ENCODE results near the gene RARRES2.

RARRES2 gene

DNA sequence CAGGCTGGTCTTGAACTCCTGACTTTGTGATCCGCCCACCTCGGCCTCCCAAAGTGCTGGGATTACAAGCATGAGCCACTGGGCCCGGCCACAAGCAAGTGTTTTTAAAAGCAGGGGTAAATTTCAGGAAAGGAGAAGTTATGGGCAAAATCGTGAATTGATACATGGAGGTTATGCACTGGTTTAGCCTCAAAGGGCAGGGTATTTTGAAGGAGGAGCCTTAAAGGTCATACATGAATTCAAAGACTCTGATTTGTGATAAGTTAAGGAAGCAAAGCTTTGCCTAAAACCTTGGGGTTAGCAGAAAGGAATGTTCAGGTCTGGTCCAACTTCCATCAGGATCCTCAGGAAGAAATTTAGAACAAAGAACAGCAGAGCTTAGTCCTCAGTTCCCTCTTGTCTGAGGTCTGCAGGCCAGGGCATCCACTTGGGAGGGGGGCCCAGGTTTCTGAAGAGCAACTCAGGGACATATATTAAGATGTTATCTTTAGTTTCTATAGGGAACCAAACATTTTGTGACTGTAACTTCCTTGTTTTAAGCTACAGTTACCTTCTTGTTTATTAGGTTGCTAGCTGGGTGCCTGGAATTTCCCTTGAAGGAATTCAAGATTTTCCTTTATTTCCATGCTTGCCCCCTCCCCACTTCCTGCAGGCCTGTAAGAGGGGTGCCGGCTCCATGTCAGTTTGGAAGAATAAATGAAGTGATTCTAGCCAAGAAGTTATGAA lies 24.4 kb upstream of the RARRES2 start:
- no peak overlapping the region for H3K4me3 ChIP-seq (ENCODE audit: low read depth, low read length)
- DNase-seq (ENCODE audit: low read depth) = no peak

- no peak overlapping the region for H3K4me3 ChIP-seq (ENCODE audit: low read depth, low read length)
- no peak for DNase-seq (ENCODE audit: low read depth)
These were observed 23.8 kb upstream of the RARRES2 start for GRCh38 chr7:150365194-150365593.

DNA sequence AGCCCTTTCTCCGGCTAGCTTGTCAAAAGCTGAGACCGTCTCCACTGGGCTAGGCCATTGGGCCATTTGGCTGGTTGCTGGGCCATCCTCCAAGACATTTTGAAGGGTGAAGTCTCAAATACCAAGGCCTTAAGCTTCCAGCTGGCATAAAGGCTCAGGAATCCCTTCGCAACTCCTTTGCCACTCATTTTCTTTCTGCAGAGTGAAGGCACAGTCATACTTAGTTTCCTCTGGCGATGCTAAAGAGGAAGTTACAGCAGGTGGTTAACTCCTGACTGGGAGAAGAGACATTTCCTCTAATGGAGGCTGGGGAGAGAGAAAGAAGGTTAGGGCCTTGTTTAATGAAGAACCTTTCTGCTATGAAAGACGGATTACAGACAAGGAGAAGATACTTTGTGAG lies 22.4 kb upstream of the RARRES2 start:
- DNase-seq (ENCODE audit: low read depth) = no peak
- no peak overlapping the region for H3K4me3 ChIP-seq (ENCODE audit: low read depth, low read length)

DNA sequence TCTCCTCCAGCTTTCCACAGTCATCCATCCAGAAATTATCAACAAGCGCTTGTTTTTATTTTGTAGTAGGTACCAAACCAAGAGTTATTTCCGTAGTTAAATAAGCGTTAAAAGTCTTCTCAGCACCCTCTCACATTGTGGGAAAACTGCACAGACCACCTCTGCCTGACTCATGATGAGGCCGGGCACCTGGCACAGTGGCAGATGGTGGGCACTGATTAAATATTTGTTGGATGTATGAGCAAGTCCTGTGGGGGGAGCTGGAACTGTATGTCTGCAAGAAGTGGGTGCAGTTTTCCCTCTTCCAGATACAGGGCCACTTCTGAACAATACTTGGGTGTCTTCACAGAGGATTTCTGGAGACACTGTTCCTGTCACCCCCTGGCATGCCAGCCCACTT lies 21.9 kb upstream of the RARRES2 start:
- DNase-seq (ENCODE audit: low read depth) = no peak
- no peak overlapping the region for H3K4me3 ChIP-seq (ENCODE audit: low read depth, low read length)

DNA sequence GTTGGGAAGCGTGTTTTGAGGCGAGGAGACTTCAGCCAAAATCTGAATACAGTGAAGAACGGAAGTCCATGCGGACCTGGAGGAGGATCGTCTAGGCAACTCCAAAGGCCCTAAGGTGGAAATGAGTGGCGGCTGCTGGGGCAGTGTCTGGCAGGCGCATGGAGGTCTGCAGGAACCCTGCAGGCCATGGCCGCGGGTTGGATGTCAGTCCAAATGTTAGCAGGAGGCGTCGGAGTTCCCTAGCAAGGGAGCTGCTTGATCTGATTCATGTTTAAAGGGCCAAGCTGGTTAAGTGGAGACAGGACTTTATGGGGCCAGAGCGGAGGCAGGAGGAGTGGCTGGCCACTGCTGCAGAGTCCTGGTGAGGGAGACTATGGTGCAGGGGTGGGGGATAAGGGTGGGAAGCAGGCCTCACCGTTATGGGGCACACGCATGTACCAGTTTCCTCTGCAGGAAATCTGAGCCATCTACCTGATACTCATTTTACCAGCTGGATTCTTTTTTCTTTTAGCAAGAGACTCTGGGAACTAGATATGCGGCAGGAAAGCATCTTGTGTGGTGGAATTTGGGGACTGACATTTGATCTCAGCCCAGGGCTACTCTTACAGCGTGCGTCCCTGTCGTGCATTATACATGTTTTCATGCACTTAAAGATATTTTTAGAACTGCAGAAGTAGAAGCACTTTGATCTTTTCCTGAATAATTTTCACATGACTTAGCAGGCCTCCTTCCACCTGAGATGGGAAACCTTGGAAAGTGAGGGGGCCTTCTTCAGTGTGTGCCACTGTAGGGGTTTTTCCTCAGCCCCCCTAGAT lies 20.6 kb upstream of the RARRES2 start:
- no peak overlapping the region for H3K4me3 ChIP-seq (ENCODE audit: low read depth, low read length)
- DNase-seq (ENCODE audit: low read depth) = no peak

DNA sequence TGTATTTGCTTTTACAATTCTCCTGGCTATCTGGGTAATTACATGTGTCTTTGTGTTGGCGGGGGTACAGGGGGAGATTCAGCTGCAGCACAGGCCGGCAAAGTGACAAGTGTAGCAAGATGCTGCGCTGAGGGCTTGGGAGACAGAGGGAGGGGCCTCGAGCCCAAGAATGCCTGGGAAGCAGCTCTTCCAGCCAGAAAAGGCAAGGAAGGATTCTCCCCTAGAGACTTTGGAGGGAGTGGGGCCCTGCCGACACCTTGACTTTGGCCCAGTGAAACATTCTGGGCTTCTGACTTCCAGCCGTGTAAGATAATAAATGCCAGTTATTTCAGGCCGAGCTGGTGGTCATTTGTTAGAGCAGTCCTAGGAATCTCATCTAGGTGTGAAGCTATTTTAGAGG lies 20.0 kb upstream of the RARRES2 start:
- no peak for DNase-seq (ENCODE audit: low read depth)
- H3K4me3 ChIP-seq (ENCODE audit: low read depth, low read length) = no peak overlapping the region

DNA sequence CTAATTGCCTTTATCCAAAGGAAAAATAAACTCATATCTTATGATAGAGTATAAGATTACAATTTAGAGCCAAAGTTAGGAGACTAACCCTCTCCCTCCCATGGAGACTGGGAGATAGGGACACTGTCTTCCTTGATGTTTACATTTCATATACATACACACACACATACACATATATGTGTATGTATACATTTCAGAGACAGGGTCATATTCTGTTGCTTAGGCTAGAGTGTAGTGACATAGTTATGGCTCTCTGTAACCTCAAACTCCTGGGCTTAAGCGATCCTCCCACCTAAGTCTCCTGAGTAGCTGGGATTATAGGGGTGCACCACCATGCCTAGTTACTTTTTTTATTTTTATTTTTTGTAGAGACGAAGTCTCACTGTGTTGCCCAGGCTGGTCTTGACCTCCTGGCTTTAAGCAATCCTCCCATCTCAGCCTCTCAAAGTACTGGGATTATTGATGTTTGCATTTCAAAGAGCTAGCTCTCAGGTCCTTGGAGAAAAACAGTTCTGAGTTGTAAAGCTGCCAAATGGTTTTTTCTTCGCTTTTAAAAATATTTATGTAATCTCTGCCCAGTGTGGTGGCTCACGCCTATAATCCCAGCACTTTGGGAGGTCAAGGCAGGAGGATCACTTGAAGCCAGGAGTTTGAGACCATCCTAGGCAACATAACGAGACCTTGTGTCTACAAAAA lies 19.1 kb upstream of the RARRES2 start:
- H3K4me3 ChIP-seq (ENCODE audit: low read depth, low read length) = no peak overlapping the region
- no peak for DNase-seq (ENCODE audit: low read depth)

DNA sequence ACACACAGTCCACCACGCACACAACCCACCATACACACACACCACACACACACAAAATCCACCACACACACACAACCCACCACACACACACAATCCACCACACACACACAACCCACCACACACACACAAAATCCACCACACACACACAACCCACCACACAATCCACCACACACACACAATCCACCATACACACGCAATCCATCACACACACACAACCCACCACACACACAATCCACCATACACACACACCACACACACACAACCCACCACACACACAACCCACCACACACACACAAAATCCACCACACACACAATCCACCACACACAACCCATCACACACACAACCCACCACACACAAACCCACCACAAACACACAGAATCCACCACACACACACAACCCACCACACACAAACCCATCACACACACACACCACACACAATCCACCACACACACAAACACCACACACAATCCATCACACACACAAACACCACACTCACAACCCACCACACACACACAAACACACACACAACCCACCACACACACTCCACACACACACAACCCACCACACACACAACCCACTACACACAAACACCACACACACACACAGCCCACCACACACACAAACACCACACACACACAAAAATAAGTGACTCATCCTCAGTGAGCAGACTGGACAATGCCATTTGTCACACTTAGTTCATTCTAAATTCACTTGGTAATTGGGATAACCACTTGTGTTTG lies 18.4 kb upstream of the RARRES2 start:
- no peak overlapping the region for H3K4me3 ChIP-seq (ENCODE audit: low read depth, low read length)
- no peak for DNase-seq (ENCODE audit: low read depth)

- no peak overlapping the region for H3K4me3 ChIP-seq (ENCODE audit: low read depth, low read length)
- no peak for DNase-seq (ENCODE audit: low read depth)
These were observed 17.7 kb upstream of the RARRES2 start for GRCh38 chr7:150358988-150359621.

DNA sequence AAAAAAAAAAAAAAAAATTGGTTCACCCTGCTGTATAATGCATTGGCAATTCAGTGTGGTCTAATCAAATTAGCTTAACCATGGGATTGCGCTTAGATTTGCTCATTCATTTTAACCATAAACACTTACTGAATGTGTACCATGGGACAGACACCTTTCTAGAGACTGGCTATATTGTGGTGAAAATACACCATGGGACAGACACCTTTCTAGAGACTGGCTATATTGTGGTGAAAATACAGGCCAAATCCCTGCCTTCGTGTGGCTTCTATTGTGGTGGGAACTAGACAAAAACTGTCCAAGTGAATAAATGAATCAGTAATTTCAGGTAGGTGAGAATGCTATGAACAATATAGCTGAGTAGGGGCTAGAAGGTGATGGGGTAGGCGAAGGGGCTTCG lies 17.0 kb upstream of the RARRES2 start:
- no peak overlapping the region for H3K4me3 ChIP-seq (ENCODE audit: low read depth, low read length)

GRCh38 chr7:150357771-150358427 lies 16.5 kb upstream of the RARRES2 start:
- no peak for DNase-seq (ENCODE audit: low read depth)
- no peak overlapping the region for H3K4me3 ChIP-seq (ENCODE audit: low read depth, low read length)

More for the DNA sequence above, 17.0 kb upstream of the RARRES2 start:
- no peak for DNase-seq (ENCODE audit: low read depth)

DNA sequence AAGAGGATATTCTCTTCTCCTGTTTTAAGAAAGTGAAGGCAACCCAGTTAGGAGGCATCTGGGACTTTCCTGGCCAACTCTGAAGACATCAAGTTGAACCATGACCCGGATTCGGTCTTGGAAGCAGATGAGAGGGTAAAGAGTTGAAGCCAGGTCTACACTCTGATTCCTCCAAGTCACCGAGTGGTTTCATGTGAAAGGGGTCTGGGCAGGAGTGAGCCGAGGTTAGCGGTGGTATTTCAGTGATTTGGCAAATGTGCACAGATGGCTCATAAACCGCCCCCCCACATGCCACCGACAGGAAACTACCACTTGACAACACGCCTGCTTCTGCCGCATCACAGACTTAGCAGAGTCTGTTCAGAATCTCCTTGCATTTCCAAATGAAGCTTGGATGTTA lies 15.8 kb upstream of the RARRES2 start:
- no peak for DNase-seq (ENCODE audit: low read depth)
- H3K4me3 ChIP-seq (ENCODE audit: low read depth, low read length) = no peak overlapping the region

DNA sequence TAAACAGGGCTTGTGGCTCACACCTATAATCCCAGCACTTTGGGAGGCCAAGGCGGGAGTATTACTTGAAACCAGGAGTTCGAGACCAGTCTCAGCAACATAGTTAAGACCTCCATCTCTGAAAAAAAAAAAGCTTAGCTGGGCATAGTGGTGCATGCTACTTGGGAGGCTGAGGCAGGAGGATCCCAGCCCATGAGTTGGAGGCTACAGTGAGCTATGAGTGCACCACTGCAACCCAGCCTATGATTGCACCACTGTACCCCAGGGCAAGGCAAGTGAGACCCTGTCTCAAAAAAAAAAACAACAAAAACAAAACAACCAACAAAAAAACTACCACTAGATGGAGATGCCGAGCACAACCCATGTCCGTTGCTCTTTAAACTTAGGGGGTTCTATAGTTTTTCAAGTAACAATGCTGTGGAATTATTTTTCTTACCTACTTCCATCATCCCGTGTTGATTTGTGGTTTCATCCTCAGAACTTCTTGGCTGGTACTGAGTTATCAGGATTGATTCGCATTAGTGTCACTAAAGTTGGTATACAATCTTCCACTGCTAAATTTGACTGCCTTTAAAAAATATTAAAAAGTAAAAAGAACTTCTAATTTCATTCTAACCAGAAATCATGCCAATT lies 15.0 kb upstream of the RARRES2 start:
- no peak overlapping the region for H3K4me3 ChIP-seq (ENCODE audit: low read depth, low read length)
- DNase-seq (ENCODE audit: low read depth) = no peak

DNA sequence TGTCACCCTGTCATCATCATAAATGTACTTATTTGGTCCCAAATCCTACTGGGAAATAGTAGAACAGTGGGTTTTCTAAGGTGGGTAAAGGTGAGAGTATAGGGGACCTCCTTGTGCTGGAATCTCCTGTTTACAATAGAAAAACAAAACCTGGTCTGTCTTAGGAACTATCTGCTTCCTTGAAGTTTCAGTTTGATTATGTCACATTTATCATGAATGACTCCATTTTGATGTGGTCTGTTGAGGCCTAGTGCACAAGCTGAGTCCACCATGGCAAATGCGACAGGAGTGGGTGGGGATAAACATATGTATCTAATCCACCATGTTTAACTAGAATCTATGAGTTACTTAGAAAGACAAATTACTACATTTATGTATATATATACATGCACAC lies 14.2 kb upstream of the RARRES2 start:
- no peak overlapping the region for H3K4me3 ChIP-seq (ENCODE audit: low read depth, low read length)

GRCh38 chr7:150351587-150352194 lies 10.3 kb upstream of the RARRES2 start:
- DNase-seq (ENCODE audit: low read depth) = no peak
- H3K4me3 ChIP-seq (ENCODE audit: low read depth, low read length) = no peak overlapping the region

More for the DNA sequence above, 14.2 kb upstream of the RARRES2 start:
- no peak for DNase-seq (ENCODE audit: low read depth)

DNA sequence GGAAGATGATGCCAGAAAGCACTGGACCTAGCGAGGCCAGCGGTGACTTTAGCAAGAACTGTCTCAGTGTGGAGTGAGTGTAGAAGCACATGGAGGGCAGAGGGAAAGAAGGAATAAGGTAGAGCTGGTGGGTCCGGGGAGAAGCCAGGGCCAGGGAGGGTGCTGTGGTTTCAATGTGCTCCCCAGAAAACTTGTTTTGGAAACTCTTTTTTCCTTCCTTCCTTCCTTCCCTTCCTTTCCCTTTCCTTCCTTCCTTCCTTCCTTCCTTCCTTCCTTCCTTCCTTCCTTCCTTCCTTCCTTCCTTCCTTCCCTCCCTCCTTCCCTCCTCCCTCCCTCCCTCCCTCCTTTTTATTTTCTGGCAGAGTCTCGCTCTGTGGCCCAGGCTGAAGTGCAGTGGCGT lies 5.5 kb upstream of the RARRES2 start:
- no peak for DNase-seq (ENCODE audit: low read depth)
- no peak overlapping the region for H3K4me3 ChIP-seq (ENCODE audit: low read depth, low read length)

DNA sequence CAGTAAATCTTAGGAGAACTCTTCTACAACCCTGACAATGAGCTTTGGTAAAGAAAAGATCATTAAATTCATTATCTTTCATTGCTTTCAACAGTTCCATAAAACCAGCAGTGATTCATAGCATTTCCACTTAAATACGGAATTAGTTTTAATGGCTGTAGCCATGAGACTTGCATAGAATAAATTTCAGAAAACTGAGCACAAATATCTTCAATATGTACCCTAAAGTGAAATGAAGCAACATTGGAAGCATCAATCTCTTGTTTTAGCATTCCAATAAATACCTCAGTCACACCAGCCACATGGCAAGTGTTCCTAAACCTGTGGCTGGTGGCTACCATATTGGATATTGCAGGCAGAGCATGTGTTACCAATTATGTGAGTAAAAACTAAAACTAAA lies 3.6 kb upstream of the RARRES2 start:
- DNase-seq (ENCODE audit: low read depth) = no peak
- no peak overlapping the region for H3K4me3 ChIP-seq (ENCODE audit: low read depth, low read length)

DNA sequence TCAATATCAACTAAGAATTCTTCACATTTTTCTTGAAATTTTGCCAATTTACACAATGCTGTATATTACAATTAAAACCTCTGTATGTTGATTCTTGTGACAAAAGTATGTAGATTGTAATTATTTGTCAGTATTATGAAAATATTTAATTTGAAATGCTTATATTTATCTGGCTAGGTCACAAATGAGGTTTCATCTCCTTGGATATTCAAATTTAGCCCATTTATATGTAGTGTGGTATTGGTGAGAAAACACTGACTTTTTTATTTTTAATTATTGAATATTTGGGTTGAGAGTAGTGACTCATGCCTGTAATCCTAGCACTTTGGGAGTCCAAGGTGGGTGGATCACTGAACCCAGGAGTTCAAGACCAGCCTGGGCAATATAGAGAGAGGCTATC lies 2.9 kb upstream of the RARRES2 start:
- H3K4me3 ChIP-seq (ENCODE audit: low read depth, low read length) = no peak overlapping the region
- no peak for DNase-seq (ENCODE audit: low read depth)
